Upper lobe of left lung (tissue), 4 donors: ENCODE data around the gene UBE2C.

ENCODE experiments used
- POLR2A ChIP-seq, 4 donors: fragments of 450-650 bp; IDR thresholded peaks; one replicate each; pipeline ENCODE4 v1.5.1; 2016 to 2017; ENCODE audit warnings: antibody characterized with exemption in 4 of 4, mild to moderate bottlenecking in 2 of 4
- TF ChIP-seq, protein P1 (sequence below), 6 experiments: fragments of 450-650 bp in 4 of 6; fragments of 200-600 bp in 2 of 6; sonication (generic) in 2 of 6; IDR thresholded peaks; one replicate each; pipeline ENCODE4 v1.5.1; 2016 to 2019; ENCODE audit warnings: antibody characterized with exemption in 6 of 6

DNA sequence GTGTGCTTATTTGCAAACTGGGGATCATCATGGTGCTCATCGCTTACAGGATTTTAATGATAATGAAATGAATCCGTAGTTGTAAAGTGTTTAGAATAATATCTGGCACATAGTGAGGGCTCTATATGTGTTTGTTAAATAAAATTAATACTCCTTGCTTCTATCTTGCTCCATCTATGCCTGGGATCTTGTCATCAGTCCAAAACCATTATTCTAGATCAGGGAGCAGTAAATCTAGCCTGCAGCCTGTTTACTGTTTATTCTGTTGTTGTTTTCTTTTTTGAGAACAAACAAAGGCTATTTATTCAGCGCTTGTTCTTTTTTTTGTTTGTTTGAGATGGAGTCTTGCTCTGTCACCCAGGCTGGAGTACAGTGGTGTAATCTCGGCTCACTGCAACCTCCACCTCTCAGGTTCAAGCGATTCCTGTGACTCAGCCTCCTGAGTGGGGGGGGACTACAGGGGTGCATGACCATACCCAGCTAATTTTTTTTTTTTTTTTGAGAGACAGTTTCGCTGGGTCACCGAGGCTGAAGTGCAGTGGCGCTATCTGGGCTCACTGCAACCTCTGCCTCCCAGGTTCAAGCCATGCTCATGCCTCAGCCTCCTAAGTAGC is 36.6 kb downstream of the UBE2C start:
- no peak for TF ChIP-seq POLR2A (IDR thresholded peaks at IDR 0.05)
- TF ChIP-seq, protein P1, sequence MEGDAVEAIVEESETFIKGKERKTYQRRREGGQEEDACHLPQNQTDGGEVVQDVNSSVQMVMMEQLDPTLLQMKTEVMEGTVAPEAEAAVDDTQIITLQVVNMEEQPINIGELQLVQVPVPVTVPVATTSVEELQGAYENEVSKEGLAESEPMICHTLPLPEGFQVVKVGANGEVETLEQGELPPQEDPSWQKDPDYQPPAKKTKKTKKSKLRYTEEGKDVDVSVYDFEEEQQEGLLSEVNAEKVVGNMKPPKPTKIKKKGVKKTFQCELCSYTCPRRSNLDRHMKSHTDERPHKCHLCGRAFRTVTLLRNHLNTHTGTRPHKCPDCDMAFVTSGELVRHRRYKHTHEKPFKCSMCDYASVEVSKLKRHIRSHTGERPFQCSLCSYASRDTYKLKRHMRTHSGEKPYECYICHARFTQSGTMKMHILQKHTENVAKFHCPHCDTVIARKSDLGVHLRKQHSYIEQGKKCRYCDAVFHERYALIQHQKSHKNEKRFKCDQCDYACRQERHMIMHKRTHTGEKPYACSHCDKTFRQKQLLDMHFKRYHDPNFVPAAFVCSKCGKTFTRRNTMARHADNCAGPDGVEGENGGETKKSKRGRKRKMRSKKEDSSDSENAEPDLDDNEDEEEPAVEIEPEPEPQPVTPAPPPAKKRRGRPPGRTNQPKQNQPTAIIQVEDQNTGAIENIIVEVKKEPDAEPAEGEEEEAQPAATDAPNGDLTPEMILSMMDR (IDR thresholded peaks at IDR 0.05): no peak
